Large intestine (tissue), 12 donors: Measurements from ENCODE around the gene PDXDC1. TPM values are rescaled to one million over a fixed set of nuclear protein-coding genes. Genes with fewer than 3 reads are reported as not detected.
"Not testable (repeated sequence)": the region's sequence is repeated elsewhere in the genome, so short reads cannot be mapped to it uniquely, and the experiment has no call there.

ENCODE experiments used
- DNase-seq, 2 donors: peaks; one replicate each; pipeline versions ENCODE4 v3.0.0 to v3.0.0-alpha.2; 2013
- H3K27ac ChIP-seq: one replicate; pipeline ENCODE4 v1.5.1; 2013; ENCODE audit warnings: low read length
- H3K27me3 ChIP-seq: 2 replicates; pipeline ENCODE4 v1.6.1; 2013; ENCODE audit warnings: low read length; ENCODE audit not compliant: control insufficient read depth, insufficient read depth
- H3K36me3 ChIP-seq: 2 replicates; pipeline ENCODE4 v1.6.1; 2013; ENCODE audit warnings: low read length; ENCODE audit not compliant: control insufficient read depth, insufficient read depth
- H3K4me1 ChIP-seq: one replicate; pipeline ENCODE4 v1.6.1; 2013; ENCODE audit warnings: low read length; ENCODE audit not compliant: control insufficient read depth, insufficient read depth
- H3K4me3 ChIP-seq: one replicate; pipeline ENCODE4 v1.5.1; 2013; ENCODE audit warnings: low read length
- H3K9me3 ChIP-seq: one replicate; pipeline ENCODE4 v1.6.1; 2013; ENCODE audit warnings: mild to moderate bottlenecking, low read depth, low read length, moderate library complexity; ENCODE audit not compliant: control insufficient read depth
- WGBS: methylation state at CpG from one replicate; pipeline ENCODE4 v1.1.5; 2013; ENCODE audit warnings: low lambda C conversion rate; ENCODE audit not compliant: insufficient coverage; 5-methylcytosine and 5-hydroxymethylcytosine counted together
- long read RNA-seq, 11 donors: transcript quantifications; one replicate each; lab custom pipeline, GENCODE V29; 2026
- polyA plus RNA-seq: library from polyadenylated mRNA; unstranded; fragments of 120-200 nt; gene quantifications from one replicate; pipeline ENCODE4 v1.2.1, GENCODE V29; 2013

PDXDC1 gene
- polyA plus RNA-seq = 177 TPM
- long read RNA-seq, donor 1, full-length matches to known transcripts = 15 of 15 reads
- long read RNA-seq, donor 1, partial matches to known transcripts = 0 of 15 reads
- long read RNA-seq, donor 1, other reads (novel, unspliced or antisense) = 0 of 15 reads
- long read RNA-seq, donor 2, full-length matches to known transcripts = 23 of 71 reads
- long read RNA-seq, donor 2, partial matches to known transcripts = 37 of 71 reads
- long read RNA-seq, donor 2, other reads (novel, unspliced or antisense) = 11 of 71 reads
- long read RNA-seq, donor 3 = 0 reads
- long read RNA-seq, donor 4 = 0 reads
- long read RNA-seq, donor 5, full-length matches to known transcripts = 13 of 18 reads
- long read RNA-seq, donor 5, partial matches to known transcripts = 5 of 18 reads
- long read RNA-seq, donor 5, other reads (novel, unspliced or antisense) = 0 of 18 reads
- long read RNA-seq, donor 6, full-length matches to known transcripts = 19 of 84 reads
- long read RNA-seq, donor 6, partial matches to known transcripts = 65 of 84 reads
- long read RNA-seq, donor 6, other reads (novel, unspliced or antisense) = 0 of 84 reads
- long read RNA-seq, donor 7, full-length matches to known transcripts = 4 of 16 reads
- long read RNA-seq, donor 7, partial matches to known transcripts = 12 of 16 reads
- long read RNA-seq, donor 7, other reads (novel, unspliced or antisense) = 0 of 16 reads
- long read RNA-seq, donor 8, full-length matches to known transcripts = 23 of 103 reads
- long read RNA-seq, donor 8, partial matches to known transcripts = 61 of 103 reads
- long read RNA-seq, donor 8, other reads (novel, unspliced or antisense) = 19 of 103 reads
- long read RNA-seq, donor 9, full-length matches to known transcripts = 25 of 53 reads
- long read RNA-seq, donor 9, partial matches to known transcripts = 23 of 53 reads
- long read RNA-seq, donor 9, other reads (novel, unspliced or antisense) = 5 of 53 reads
- long read RNA-seq, donor 10, full-length matches to known transcripts = 23 of 80 reads
- long read RNA-seq, donor 10, partial matches to known transcripts = 57 of 80 reads
- long read RNA-seq, donor 10, other reads (novel, unspliced or antisense) = 0 of 80 reads
- long read RNA-seq, donor 11, full-length matches to known transcripts = 17 of 64 reads
- long read RNA-seq, donor 11, partial matches to known transcripts = 33 of 64 reads
- long read RNA-seq, donor 11, other reads (novel, unspliced or antisense) = 14 of 64 reads

GRCh38 chr16:14974656-14975417, at the start of gene PDXDC1:
Gene PDXDC1, plus strand, starts transcription at chr16:14975026. Its CDS starts 174 bp downstream, at chr16:14975200.
- Histone ChIP-seq H3K4me1 (peaks cover 16% of the 10 kb centered on the region), H3K4me3 (peak within 1 kb of the TSS; percentile 69), H3K27ac (peak within 1 kb of the TSS; percentile 96)
- peak; percentile 85 to 97 for DNase-seq
- no CpG with 5 or more reads among the region's 74 CpGs for WGBS
- H3K9me3 ChIP-seq, H3K36me3 ChIP-seq, H3K27me3 ChIP-seq: not testable (repeated sequence)

- H3K9me3 ChIP-seq, H3K4me3 ChIP-seq, H3K27ac ChIP-seq, H3K36me3 ChIP-seq, H3K4me1 ChIP-seq, H3K27me3 ChIP-seq: not testable (repeated sequence)
- no CpG with 5 or more reads among the region's 31 CpGs for WGBS
- DNase-seq = peak in 1 of 2 donors; percentile 1
Measured at GRCh38 chr16:14928064-14928714, 46.6 kb upstream of the PDXDC1 start.

GRCh38 chr16:14929176-14929575, 45.6 kb upstream of the PDXDC1 start:
- H3K9me3 ChIP-seq, H3K4me3 ChIP-seq, H3K36me3 ChIP-seq, DNase-seq, H3K27ac ChIP-seq, H3K4me1 ChIP-seq, H3K27me3 ChIP-seq: not testable (repeated sequence)
- WGBS = no CpG with 5 or more reads among the region's 26 CpGs

GRCh38 chr16:14930246-14930645, 44.6 kb upstream of the PDXDC1 start:
- H3K9me3 ChIP-seq, H3K4me1 ChIP-seq, H3K4me3 ChIP-seq: not testable (repeated sequence)

GRCh38 chr16:14930971-14931370, 43.9 kb upstream of the PDXDC1 start:
- DNase-seq, H3K27me3 ChIP-seq, H3K4me3 ChIP-seq, H3K9me3 ChIP-seq, H3K36me3 ChIP-seq, H3K27ac ChIP-seq, H3K4me1 ChIP-seq: not testable (repeated sequence)
- no CpG with 5 or more reads among the region's 19 CpGs for WGBS

More at GRCh38 chr16:14930246-14930645, 44.6 kb upstream of the PDXDC1 start:
- not testable (repeated sequence) for DNase-seq, H3K27ac ChIP-seq, H3K27me3 ChIP-seq, H3K36me3 ChIP-seq
- WGBS = no CpG with 5 or more reads among the region's 25 CpGs

- not testable (repeated sequence) for H3K27ac ChIP-seq, H3K36me3 ChIP-seq, H3K9me3 ChIP-seq, H3K4me1 ChIP-seq, H3K27me3 ChIP-seq, DNase-seq, H3K4me3 ChIP-seq
- no CpG with 5 or more reads among the region's 47 CpGs for WGBS
Measured at GRCh38 chr16:14932581-14933375, 42.0 kb upstream of the PDXDC1 start.

GRCh38 chr16:14937143-14937542, 37.7 kb upstream of the PDXDC1 start, which contains the start of gene NPIPA1:
Gene NPIPA1, plus strand, starts transcription at chr16:14937443. Its CDS starts 0 bp downstream, at chr16:14937443.
- H3K27ac ChIP-seq, H3K27me3 ChIP-seq, DNase-seq, H3K9me3 ChIP-seq, H3K4me3 ChIP-seq, H3K36me3 ChIP-seq, H3K4me1 ChIP-seq: not testable (repeated sequence)
- WGBS = no CpG with 5 or more reads among the region's 4 CpGs

- not testable (repeated sequence) for H3K9me3 ChIP-seq, H3K4me3 ChIP-seq, H3K27ac ChIP-seq, DNase-seq, H3K36me3 ChIP-seq, H3K4me1 ChIP-seq, H3K27me3 ChIP-seq
- WGBS = no CpG with 5 or more reads among the region's 9 CpGs
Measured at GRCh38 chr16:14937994-14938393, 36.8 kb upstream of the PDXDC1 start.

GRCh38 chr16:14942686-14943085, 32.1 kb upstream of the PDXDC1 start:
- WGBS = no CpG with 5 or more reads among the region's 3 CpGs
- not testable (repeated sequence) for DNase-seq, H3K4me1 ChIP-seq

More at GRCh38 chr16:14942686-14943085, 32.1 kb upstream of the PDXDC1 start:
- H3K36me3 ChIP-seq, H3K27ac ChIP-seq, H3K27me3 ChIP-seq, H3K4me3 ChIP-seq, H3K9me3 ChIP-seq: not testable (repeated sequence)
